Stimulated activated CD8-positive, alpha-beta memory T cell treated with anti-CD3 and anti-CD28 coated beads, Interleukin-15, amount 100 ng/mL, for 48 hours (primary cell): Measurements from ENCODE around the gene TNS1.

Experiments
- DNase-seq, 2 donors: peaks; one replicate each; pipeline ENCODE4 v3.0.0-alpha.2; 2020; ENCODE audit warnings: low read depth in 2 of 2

Gene TNS1

GRCh38 chr2:217913436-217913835 lies 89.4 kb downstream of the TNS1 start:
- no peak for DNase-seq

DNA sequence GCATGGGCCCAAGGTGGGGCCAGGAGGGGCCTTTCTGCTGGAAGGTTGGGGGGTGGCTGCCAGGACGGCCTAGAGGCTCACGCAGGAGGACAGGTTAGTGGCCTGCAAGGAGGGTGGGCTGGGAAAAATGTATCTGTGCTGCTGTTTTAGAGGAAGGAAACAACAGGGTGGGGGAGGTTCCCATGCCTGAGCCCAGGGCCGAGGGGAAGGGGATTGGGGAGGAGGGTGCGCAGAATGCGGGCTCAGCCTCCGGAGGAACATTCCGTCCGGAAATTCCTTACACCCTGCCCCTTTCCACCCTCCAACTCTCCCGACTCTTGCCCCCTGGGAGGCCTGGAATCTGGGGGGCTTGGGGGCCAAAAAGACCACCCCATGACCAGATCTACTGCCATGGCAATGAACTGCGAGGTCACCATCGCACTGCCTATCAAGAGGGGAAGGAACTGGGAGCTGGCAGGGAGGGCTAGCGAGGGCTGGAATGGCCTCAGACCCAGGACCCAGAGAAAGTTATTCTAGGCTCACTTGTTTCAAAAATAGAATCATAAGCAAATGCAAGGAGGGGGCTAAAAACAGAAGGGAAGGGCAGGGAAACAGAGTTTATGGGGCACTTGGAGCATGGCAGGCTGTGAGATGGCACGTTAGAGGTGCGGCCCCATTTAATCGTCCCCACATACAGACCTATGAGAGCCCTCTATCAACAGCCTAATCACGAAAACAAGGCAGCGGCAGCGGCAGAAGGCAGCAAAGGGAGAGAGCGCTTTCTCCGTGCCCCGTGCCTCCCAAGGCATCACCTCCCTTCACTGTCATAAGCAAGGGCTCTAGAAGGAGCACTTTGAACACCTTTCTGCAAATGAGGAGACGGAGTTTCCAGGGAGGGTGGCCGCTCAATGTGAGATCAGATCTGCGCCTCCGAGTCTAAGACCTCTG lies 90.4 kb downstream of the TNS1 start:
- no peak for DNase-seq

- no peak for DNase-seq
Observed at GRCh38 chr2:217911283-217912097, 91.3 kb downstream of the TNS1 start.

- no peak for DNase-seq
Observed at GRCh38 chr2:217910875-217911212, 92.0 kb downstream of the TNS1 start.

GRCh38 chr2:217909156-217909820 lies 93.5 kb downstream of the TNS1 start:
- DNase-seq = no peak

GRCh38 chr2:217908544-217908943 lies 94.3 kb downstream of the TNS1 start:
- DNase-seq = no peak

- DNase-seq = no peak
Observed at GRCh38 chr2:217907266-217907665, 95.5 kb downstream of the TNS1 start.

GRCh38 chr2:217906798-217907197 lies 96.0 kb downstream of the TNS1 start:
- no peak for DNase-seq

DNA sequence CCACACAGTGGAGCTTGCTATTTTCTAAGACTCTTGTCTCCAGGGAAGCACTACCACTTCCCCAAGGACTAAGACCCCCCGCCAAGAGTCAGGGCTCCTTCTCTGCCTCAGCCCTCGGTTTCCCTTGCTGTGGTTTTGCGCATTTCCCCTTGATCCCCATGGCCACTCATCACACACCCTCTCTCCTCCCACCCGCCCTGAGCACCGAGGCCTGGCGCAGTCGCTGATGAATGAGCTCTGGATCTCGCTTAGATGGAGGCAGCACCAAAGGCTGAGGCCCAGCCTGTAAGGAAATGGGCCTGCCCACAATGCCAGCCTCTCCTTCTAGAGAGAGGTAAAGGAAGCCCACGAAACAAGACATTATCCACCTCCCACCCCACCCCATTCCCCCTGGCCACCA lies 96.9 kb downstream of the TNS1 start:
- DNase-seq = no peak

- no peak for DNase-seq
Observed at GRCh38 chr2:217905395-217905794, 97.4 kb downstream of the TNS1 start.

- no peak for DNase-seq
Observed at GRCh38 chr2:217904614-217904965, 98.2 kb downstream of the TNS1 start.

DNA sequence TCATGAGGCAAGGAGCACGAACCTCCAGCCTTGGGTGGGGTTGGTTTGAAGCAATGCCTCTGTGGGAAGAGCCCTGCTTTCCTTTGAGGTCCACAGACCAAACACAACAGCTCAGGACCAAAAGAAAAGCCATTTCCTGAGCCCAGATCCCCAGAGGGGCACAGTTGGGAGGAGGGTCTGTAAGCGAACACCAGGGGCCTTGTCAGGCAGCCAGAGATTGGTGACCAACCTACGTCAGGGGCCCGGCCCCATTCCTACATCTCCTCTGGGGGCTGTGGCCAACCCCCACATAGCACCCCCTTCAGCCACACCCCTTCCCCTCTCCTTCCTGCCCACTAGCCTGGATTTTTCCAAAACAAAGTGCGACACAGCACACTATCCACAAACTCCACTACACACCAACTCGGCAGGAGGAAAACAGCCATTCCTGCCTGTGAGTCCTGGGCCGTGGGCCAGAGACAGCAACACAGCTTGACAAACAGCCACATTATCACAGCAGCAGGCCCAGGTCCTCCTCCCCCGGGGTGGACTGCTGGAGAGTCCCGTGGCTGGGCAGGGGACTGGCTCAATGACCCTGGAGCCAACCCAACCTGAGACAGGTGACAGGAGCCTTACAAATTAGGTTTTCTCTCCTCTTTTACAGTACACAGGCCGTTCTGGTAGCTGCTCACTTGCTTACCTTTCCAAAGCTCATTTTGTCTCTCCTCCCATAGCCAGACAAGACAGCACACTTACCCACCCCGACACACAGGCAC lies 98.8 kb downstream of the TNS1 start:
- DNase-seq = no peak

- DNase-seq = no peak
Observed at GRCh38 chr2:217903142-217903858, 99.5 kb downstream of the TNS1 start.

GRCh38 chr2:217902379-217903141 lies 100.2 kb downstream of the TNS1 start:
- DNase-seq = no peak

DNA sequence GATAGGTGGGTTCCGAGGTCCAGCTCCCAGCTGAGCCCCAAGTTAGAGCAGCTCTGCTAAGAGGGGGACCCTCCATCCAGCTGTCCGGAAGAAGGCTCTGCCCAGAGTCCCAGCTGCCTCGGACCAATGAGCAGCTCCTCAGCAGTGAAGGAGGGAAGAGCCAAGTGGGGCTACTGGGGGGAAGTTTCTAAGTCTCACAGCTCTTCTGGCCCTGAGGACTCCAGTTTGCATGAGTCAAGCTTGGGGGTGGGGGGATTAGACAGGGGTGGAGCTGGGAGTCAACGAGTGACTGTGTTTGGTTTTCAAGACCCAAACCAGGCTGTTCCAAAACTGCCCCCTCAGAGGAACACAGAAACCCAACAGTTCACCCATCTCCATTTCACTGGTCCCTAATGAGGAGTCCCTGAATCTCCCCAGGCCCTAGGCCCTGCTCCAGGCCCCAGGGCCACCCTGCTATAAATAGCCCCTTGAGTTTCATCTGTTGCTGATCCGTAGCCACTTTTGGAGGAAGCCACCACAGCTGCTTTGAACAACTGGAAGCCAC lies 100.9 kb downstream of the TNS1 start:
- no peak for DNase-seq

DNA sequence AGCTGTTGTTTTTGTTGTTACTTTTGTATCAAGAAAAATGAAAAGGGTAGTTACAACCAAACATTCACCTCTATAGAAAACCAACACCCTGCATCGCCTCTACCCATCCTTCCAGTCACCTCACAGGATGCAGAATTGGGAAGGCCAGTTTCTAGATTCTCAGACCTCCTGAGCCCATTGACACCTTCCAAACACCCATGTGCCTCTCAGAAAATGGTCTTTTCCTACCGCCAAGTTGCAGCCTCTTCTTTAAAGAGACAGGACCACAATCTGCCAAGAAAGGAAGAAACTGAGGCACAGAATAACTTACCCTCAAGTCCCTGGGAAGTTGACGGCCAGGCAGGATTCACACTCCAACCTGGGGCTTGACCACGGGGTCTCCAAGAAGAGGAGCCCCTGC lies 101.4 kb downstream of the TNS1 start:
- no peak for DNase-seq

- no peak for DNase-seq
Observed at GRCh38 chr2:217900780-217901360, 101.9 kb downstream of the TNS1 start.

DNA sequence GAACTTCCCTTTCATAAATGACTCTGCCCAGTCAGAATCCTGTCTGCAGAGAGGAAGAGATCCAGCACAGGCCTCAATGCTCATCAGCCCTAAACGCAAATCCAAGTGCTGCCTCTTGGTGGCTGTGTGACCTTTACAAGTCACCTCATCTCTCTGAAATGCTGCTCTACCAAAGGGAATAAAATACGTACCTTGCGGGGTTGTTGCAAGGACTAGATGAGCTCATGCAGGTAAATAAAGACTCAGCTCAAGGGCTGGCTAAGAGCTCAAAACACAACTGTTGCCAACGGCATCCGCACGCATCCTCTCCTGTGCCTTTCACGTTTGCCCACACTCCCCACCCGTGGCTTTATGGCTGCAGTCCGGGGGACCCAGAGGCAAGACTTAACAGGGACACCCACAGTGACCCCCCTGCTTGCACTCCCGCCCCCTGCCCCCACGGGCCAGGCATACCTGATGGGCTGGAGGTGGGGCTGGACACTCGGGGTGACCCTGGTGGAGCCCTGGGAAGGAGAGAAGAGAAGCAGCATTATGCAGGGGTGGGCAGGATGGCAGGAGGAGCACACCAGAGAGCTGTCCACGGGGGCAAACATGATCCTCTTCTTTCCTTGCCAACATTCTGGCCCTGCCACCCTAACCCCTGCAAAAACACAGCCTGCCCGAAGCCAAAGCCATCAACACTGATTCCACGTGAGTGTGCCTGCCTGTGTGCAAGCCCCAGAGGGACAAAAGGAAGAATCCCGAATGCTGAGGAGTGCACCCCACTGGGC lies 102.6 kb downstream of the TNS1 start:
- no peak for DNase-seq
